ENCODE results near the gene TMEM198. TPM values are rescaled to one million over a fixed set of nuclear protein-coding genes. Genes with fewer than 3 reads are reported as not detected.

The TMEM198 gene
- total RNA-seq, 1 experiment from 2014 or later, result 2.3 TPM

DNA sequence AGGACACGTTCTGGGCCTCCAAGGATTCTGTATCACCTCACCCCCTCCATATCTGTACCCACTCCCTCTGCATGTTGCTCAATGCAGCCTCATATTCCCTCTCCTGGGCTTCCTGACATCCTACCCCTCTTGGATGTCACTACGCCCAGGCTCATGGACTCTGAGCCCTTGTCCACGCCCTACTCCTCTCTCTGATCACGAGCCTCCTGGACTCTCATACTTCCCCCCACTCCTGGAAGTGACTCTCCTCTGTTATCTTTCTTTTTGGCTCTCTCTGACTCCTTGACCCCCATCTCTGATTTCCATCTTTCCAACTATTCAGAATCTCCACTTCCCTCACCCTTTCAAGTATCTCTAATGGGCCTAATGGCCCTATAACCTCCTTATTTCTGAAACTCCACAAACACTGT is 2.1 kb downstream of the TMEM198 start:
- BruUV-seq (replicated peaks), result no TSS peak
- intact Hi-C loops (cut with micrococcal nuclease; ENCODE audit: unreplicated experiment), result no loop called here
- CTCF ChIA-PET, result no interaction called here

DNA sequence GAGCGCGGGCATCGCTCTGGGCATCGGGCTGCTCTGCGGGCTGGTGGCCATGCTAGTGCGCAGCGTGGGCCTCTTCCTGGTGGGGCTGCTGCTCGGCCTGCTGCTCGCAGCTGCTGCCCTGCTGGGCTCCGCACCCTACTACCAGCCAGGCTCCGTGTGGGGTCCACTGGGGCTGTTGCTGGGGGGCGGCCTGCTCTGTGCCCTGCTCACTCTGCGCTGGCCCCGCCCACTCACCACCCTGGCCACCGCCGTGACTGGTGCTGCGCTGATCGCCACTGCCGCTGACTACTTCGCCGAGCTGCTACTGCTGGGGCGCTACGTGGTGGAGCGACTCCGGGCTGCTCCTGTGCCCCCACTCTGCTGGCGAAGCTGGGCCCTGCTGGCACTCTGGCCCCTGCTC is 3.8 kb downstream of the TMEM198 start:
- Histone ChIP-seq H3K27me3 (ENCODE audit: control insufficient read depth, insufficient read depth, low read length) (no peaks in the 10 kb centered on the region), H3K36me3 (ENCODE audit: control insufficient read depth, insufficient read depth, low read length) (no peaks in the 10 kb centered on the region), H3K27ac (ENCODE audit: low read length) (no peak overlapping the region), H3K4me1 (ENCODE audit: control insufficient read depth, insufficient read depth, low read length) (peaks cover 4% of the 10 kb centered on the region; the same call in 1 of the 2 replicates), H3K4me3 (ENCODE audit: low read depth in 2 of 2, low read length in 2 of 2) (no peak overlapping the region), H3K9me3 (ENCODE audit: control insufficient read depth, insufficient read depth, low read depth, low read length) (no peaks in the 10 kb centered on the region)
- DNase-seq (ENCODE audit: low read depth, low spot score) (no peak), ATAC-seq (no peak)
- TF ChIP-seq, protein P1, sequence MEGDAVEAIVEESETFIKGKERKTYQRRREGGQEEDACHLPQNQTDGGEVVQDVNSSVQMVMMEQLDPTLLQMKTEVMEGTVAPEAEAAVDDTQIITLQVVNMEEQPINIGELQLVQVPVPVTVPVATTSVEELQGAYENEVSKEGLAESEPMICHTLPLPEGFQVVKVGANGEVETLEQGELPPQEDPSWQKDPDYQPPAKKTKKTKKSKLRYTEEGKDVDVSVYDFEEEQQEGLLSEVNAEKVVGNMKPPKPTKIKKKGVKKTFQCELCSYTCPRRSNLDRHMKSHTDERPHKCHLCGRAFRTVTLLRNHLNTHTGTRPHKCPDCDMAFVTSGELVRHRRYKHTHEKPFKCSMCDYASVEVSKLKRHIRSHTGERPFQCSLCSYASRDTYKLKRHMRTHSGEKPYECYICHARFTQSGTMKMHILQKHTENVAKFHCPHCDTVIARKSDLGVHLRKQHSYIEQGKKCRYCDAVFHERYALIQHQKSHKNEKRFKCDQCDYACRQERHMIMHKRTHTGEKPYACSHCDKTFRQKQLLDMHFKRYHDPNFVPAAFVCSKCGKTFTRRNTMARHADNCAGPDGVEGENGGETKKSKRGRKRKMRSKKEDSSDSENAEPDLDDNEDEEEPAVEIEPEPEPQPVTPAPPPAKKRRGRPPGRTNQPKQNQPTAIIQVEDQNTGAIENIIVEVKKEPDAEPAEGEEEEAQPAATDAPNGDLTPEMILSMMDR (IDR thresholded peaks at IDR 0.05), result no peak
- TF ChIP-seq TCF7L2 (IDR thresholded peaks at IDR 0.05; ENCODE audit: low read depth, low read length) (no peak), SIN3A (IDR thresholded peaks at IDR 0.05; ENCODE audit: borderline replicate concordance, insufficient read depth, low read depth, low read length) (no peak)
- in situ Hi-C loops (cut with HindIII; ENCODE audit: low pct_unique_long_range_greater_than_20kb, low sequenced_read_pairs), result no loop called here
- BruUV-seq (replicated peaks), result no TSS peak
- ChIA-PET CTCF (no interaction called here), POLR2A (no interaction called here)
- intact Hi-C loops (cut with micrococcal nuclease; ENCODE audit: unreplicated experiment), result no loop called here

More for the DNA sequence above, 2.1 kb downstream of the TMEM198 start:
- no peak overlapping the region for H3K27ac ChIP-seq (ENCODE audit: low read length)
- no peak for ATAC-seq
- in situ Hi-C loops (cut with HindIII; ENCODE audit: low pct_unique_long_range_greater_than_20kb, low sequenced_read_pairs), result no loop called here
- H3K4me1 ChIP-seq (ENCODE audit: control insufficient read depth, insufficient read depth, low read length), result peaks cover 9% of the 10 kb centered on the region; the same call in 1 of the 2 replicates
- TF ChIP-seq POLR2AphosphoS5 (IDR thresholded peaks at IDR 0.05; ENCODE audit: low read depth, low read length) (no peak), TCF7L2 (IDR thresholded peaks at IDR 0.05; ENCODE audit: low read depth, low read length) (no peak), SIN3A (IDR thresholded peaks at IDR 0.05; ENCODE audit: borderline replicate concordance, insufficient read depth, low read depth, low read length) (no peak)
- TF ChIP-seq, protein P1 (IDR thresholded peaks at IDR 0.05), result no peak
- TF ChIP-seq, protein P2, sequence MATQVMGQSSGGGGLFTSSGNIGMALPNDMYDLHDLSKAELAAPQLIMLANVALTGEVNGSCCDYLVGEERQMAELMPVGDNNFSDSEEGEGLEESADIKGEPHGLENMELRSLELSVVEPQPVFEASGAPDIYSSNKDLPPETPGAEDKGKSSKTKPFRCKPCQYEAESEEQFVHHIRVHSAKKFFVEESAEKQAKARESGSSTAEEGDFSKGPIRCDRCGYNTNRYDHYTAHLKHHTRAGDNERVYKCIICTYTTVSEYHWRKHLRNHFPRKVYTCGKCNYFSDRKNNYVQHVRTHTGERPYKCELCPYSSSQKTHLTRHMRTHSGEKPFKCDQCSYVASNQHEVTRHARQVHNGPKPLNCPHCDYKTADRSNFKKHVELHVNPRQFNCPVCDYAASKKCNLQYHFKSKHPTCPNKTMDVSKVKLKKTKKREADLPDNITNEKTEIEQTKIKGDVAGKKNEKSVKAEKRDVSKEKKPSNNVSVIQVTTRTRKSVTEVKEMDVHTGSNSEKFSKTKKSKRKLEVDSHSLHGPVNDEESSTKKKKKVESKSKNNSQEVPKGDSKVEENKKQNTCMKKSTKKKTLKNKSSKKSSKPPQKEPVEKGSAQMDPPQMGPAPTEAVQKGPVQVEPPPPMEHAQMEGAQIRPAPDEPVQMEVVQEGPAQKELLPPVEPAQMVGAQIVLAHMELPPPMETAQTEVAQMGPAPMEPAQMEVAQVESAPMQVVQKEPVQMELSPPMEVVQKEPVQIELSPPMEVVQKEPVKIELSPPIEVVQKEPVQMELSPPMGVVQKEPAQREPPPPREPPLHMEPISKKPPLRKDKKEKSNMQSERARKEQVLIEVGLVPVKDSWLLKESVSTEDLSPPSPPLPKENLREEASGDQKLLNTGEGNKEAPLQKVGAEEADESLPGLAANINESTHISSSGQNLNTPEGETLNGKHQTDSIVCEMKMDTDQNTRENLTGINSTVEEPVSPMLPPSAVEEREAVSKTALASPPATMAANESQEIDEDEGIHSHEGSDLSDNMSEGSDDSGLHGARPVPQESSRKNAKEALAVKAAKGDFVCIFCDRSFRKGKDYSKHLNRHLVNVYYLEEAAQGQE (IDR thresholded peaks at IDR 0.05; ENCODE audit: insufficient read depth in 1 of 2, low read depth in 2 of 2, low read length in 1 of 2), result no peak
- no peak overlapping the region for H3K4me3 ChIP-seq (ENCODE audit: low read depth in 2 of 2, low read length in 2 of 2)
- DNase-seq (ENCODE audit: low read depth, low spot score), result no peak
- no peaks in the 10 kb centered on the region for H3K9me3 ChIP-seq (ENCODE audit: control insufficient read depth, insufficient read depth, low read depth, low read length)
- POLR2A ChIA-PET, result interaction anchor here (0.6 kb wide), 1 partner anchor 141 kb away, joined by 8 read pairs; no protein-coding TSS in a partner anchor
- no peaks in the 10 kb centered on the region for H3K27me3 ChIP-seq (ENCODE audit: control insufficient read depth, insufficient read depth, low read length)
- 0 out of 2 replicates have a peak, but pooled peaks cover 2% of the 10 kb centered on the region for H3K36me3 ChIP-seq (ENCODE audit: control insufficient read depth, insufficient read depth, low read length)
